Glomerular visceral epithelial cell (primary cell): ENCODE data around the gene ATG7.
"Not testable (repeated sequence)": the region's sequence is repeated elsewhere in the genome, so short reads cannot be mapped to it uniquely, and the experiment has no call there.

Source experiments
- DNase-seq: peaks from one replicate; pipeline ENCODE4 v3.0.0-alpha.2; 2016; ENCODE audit errors: extremely low spot score

ATG7 gene

GRCh38 chr3:11568503-11569155, 296.4 kb downstream of the ATG7 start:
- peak; percentile 96 for DNase-seq

GRCh38 chr3:11569156-11569741, 297.1 kb downstream of the ATG7 start:
- DNase-seq = no peak

- DNase-seq = no peak
Measured at GRCh38 chr3:11570251-11570650, 298.1 kb downstream of the ATG7 start.

DNA sequence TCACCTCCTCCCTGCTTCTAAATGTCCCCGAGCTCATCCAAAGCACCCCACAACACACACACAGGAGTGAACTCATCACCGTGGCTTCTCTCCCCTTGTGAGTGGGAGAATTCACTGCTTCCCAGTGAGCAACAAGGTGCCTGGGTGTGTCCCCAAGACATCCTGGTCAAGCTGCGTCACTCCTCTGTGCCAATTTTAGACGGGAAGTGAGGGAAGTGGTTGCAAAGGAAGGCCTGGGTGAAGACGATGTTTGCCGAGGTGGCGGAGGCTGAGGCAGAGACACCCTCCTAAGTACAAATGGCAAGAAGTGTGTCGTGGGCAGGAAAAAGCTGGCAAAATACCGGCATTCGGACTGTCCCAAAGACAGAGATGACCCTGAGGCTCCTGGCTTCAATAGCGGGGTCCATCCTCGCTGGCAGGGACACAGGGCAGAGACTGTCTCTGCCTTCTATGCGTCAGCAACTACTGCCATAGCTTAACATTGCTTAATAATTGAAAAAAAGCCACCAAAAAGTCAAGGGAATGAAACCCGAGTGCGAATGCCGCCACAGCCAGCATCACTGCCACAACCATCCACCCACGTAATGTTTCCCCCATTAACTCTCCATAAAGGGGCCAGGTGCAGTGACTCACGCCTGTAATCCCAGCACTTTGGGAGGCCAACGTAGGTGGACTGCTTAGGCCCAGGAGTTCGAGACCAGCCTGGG, 298.7 kb downstream of the ATG7 start:
- no peak for DNase-seq

DNA sequence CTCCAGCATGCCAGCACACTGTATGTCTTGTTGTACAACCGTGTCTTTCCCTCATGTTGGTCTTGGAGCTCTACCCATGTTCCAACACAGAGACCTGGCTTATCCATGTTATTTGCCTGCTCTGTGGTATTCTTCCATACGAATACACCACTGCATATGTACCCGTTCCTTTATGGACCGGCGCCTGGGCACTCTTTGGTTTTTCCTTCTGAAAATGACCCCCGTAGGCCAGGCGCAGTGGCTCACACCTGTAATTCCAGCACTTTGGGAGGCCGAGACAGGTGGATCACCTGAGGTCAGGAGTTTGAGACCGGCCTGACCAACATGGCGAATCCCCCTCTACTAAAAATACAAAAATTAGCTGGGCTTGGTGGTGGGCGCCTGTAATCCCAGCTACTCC, 300.5 kb downstream of the ATG7 start:
- not testable (repeated sequence) for DNase-seq

DNA sequence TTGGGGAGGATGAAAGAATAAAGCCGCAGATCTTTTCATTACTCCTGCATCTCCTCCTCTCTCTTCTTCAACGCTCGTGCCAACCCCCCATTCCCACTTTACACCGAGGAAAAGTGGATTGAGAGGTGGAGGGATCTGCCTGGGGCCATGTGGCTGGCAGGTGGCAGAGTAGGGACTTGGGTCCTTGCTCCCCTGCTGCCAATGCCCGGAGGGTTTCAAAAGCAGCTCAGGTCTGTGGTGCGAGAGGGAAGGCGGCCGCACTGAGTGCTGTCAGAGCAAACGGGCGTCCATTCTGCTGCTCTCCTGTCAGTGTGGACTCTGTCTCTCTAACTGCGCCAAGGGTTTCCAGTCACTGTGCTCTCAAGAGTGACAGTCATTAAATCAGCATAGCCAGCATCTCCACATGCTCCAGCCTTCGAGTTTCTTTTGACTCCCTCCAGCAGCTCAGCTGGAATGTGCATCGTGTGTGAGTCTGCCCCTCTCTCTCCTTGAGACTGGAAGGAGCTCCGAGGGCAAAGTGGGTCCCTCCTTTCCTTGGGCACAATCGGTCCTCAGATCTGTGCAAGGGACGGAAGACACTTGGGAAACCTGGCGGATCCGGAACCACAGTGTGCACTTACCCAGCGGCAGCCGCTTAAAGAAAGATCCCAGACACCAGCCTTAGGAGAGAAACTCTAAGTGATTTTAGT, 302.9 kb downstream of the ATG7 start:
- no peak for DNase-seq

DNA sequence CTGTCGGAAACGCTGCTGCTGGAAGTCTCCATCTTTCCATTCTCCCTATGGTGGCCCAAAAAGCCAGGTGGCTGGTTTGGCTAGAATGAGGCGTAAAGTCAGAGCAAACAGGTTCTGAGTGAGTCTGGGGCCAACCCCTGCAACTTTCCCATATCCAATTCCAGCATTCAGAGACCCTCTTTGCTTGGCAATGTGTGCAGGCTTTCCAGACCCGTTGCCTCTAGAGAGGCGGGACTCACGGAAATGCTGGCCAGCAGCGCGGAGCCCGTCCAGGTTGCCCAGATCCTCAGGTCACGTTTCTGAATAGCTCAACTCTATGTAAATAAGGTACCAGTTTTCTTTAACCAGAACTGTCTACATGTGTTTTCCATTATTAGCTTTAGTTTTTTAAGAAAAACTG, 303.5 kb downstream of the ATG7 start:
- DNase-seq = no peak

GRCh38 chr3:11576453-11576852, 304.3 kb downstream of the ATG7 start:
- DNase-seq = no peak

GRCh38 chr3:11578169-11578568, 306.0 kb downstream of the ATG7 start:
- no peak for DNase-seq

- no peak for DNase-seq
Measured at GRCh38 chr3:11580645-11581044, 308.4 kb downstream of the ATG7 start.

DNA sequence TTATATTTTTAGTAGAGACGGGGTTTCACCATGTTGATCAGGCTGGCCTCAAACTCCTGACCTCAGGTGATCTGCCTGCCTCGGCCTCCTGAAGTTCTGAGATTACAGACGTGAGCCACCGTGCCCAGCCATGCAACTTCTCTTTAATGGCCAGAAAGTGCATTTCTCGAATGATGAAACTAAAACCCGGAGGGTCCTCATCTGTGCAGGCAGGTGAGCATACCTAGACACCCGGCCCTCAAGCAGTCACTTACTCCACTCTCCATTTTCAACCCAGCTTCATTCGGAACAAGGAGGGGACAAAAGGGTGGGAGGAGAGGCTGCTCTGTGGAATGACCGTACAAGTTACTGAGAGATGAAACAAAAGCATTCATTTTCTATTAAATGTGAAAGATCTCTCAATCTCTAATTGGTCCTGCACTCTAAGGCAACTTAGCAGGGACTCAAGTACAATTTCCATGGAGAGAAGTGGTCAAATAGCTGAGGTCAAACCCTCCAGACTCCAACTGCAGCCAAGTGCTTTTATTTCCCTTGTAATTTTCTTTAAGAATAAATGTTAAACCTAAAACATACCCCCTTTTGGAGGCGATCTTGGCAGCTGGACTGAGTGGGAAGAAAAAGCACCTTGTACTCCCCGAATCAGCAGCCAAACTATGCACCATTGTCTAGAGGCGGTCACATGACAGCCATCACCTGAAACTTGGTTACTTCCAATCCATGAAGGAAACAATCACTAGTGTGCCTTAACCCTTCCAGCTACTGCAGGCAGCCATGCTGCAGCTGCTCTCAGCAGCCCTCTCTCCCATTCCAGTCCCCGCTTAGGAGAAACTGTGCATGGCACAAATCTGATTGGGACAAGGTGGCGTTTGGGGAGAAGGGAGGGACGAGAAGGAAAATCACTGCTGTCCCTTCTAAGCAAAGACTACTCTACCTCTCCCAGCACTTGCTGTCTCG, 309.3 kb downstream of the ATG7 start:
- DNase-seq = no peak

GRCh38 chr3:11582191-11582968, 310.2 kb downstream of the ATG7 start:
- peak; percentile 71 for DNase-seq

GRCh38 chr3:11583235-11583634, 311.0 kb downstream of the ATG7 start:
- DNase-seq = no peak

- no peak for DNase-seq
Measured at GRCh38 chr3:11583638-11584046, 311.4 kb downstream of the ATG7 start.

- no peak for DNase-seq
Measured at GRCh38 chr3:11584570-11584969, 312.4 kb downstream of the ATG7 start.

DNA sequence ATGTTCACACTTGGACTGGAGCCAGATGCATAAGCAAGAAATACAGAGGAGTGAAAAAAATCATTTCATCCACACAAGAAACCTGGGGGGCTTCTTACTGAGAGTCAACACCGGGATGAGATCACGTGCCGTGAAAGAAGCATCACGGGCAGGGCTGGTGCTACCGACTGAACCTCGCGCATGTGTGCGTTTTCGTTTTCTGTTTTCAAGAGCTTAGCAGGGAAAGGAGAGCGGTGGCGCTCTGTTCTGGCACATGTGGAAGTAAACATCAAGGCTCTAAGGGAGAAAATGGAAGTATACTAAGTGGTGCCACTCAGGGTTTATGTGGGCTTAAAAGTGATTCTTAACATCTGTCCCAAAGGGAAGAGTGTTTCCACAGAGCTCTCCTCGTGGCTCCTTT, 315.6 kb downstream of the ATG7 start:
- DNase-seq = no peak

GRCh38 chr3:11588338-11588737, 316.1 kb downstream of the ATG7 start:
- DNase-seq = no peak

- DNase-seq = no peak
Measured at GRCh38 chr3:11588755-11589154, 316.6 kb downstream of the ATG7 start.

- no peak for DNase-seq
Measured at GRCh38 chr3:11589706-11590105, 317.5 kb downstream of the ATG7 start.

DNA sequence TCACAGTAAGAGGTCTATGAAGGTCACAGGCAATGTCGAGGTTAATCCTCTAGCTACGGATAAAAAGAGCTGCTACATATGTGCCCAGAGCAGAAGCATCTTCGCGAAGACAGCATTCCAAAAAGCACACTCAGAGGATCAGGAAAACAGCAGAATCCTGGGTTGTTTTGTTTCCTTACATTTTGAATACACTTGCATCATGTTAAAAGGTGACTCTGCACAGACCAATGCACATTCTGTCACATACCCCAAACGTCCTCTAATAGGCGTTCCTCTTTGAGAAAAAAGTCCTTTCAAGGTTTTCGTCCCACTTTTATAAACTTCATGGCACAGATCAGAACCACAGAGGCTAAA, 318.8 kb downstream of the ATG7 start:
- no peak for DNase-seq
